Ramos (cell line): ENCODE measurements around the gene CRAT.

Experiments
- in situ Hi-C: fragments of 300-500 bp; cut with MboI; formaldehyde crosslinking; loops from one replicate; pipeline ENCODE4 v1.14.3; 2022; ENCODE audit warnings: low sequenced_read_pairs; ENCODE audit not compliant: unreplicated experiment

The CRAT gene

DNA sequence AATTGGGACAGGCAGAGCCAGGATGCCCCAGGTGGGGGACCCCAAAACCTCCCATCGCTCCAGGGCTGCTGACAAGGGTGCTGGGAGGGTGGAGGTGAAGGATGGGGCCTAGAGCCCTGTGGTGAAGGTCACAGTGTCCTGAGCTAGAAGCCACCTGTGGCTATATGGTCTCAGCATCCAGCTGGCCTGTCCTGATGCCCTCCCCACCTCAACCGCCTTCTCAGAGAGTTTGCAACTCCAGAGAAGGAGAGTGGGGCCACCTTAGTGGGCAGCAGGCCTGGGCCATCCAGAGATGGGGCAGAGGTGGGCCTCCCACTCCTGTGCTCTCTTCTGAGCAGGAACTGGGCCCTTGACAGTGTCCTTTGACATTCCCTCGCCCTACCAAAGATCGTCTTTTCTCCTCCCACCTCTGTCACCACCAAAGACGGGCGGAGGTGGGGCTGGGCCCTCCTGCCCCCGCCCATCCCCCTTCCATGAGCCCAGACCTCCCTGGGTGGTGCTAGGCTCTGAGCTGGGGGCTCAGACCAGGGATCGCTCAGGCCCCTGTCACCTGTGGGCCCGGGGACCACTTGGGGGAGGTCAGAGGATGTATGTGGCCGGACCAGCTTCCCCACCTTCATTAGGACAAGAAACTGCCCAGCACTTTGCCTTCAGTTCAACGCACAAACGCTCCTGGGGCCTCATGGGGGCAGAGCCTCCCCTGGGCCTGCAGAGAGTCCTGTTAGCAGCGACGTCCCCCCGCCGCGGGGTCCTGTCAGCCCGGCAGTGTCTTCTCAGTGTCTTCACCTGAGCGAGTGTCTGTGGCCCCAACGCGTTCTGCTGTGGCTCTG lies 39.7 kb downstream of the CRAT start:
- in situ Hi-C loops = no loop called here

GRCh38 chr9:129069862-129070641 lies 40.5 kb downstream of the CRAT start:
- in situ Hi-C loops = no loop called here

- in situ Hi-C loops = no loop called here
These were observed 41.4 kb downstream of the CRAT start for GRCh38 chr9:129068990-129069861.

DNA sequence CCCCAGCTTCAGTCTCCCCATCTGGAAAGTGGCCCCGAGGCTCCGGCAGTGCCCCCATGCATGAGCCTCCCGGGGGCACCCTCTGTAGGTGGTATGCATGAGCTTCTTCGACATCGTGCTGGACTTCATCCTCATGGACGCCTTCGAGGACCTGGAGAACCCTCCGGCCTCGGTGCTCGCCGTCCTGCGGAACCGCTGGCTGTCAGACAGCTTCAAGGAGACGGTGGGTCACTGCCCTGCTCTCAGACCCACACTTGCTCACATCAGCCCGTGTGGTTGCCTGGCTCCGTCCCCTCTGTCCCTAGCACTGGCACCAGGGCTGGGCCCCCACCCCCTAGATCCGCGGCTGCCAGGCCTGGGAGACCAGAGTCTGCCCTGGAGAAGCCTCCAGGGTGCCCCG lies 42.5 kb downstream of the CRAT start:
- in situ Hi-C loops = no loop called here

DNA sequence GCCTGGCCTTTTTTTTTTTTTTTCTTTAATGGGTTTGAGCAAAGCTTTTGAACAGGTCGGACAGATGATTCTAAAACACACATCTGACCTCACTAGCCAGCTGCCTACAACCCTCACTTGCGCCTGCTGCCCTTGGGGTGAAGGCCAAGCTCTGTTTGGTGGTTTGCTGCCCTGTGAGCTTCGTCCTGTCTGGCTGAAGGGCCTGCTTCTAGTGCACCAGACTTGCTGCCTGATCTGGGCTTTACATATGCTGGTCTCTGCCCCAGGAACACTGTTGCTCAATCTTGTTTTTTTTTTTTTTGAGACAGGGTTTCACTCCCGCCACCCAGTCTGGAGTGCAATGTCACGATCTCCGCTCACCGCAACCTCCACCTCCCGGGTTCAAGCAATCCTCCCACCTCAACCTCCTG lies 46.1 kb downstream of the CRAT start:
- in situ Hi-C loops = no loop called here

- in situ Hi-C loops = no loop called here
These were observed 47.5 kb downstream of the CRAT start for GRCh38 chr9:129063061-129063460.

- in situ Hi-C loops = no loop called here
These were observed 49.6 kb downstream of the CRAT start for GRCh38 chr9:129060991-129061390.

DNA sequence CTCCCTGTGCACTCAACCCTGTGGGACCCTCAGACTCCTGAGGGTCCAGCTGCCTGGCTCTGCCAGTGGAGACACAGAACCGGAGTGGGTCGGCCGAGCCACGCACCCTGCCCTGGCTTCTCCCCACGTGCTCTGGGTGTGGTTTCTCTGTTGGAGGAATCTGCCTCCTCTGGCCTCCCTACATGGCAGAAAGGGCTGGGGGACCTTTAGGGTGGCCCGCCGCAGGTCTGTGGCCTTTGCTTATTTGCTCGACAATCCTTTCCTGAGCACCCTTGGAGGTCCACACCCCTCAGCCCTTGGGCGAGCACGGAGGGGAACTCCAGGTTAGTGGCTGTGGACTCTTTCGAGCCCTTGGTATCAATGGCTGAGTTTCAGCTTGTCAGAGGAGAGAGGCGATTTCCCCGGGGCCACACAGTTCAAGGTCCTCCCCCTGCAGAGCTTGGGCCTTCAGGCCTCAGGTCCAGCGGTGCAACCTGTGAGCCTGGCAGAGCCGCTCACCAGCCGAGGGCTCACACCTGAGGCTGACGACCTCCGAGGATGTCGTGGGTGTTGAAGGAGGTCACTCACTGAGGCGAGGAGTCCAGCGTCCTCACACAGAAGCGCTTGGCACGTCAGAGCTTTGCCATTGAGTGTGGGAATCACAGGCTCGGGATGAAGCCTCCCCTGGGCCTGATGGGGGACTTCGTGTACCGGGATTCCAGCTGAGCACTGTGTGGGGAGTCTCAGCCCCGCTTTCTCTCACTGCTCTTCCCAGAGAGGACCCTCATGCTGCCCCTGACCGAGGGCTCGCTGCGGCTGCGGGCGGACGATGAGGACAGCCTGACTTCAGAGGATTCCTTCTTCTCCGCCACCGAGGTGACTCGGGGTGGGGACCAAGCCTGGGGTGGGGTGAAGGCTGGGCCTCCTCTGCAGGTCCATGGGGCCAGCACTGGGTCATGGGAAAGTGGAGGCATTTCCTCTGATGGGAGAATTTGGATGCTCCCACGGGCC lies 50.5 kb downstream of the CRAT start:
- in situ Hi-C loops = no loop called here

DNA sequence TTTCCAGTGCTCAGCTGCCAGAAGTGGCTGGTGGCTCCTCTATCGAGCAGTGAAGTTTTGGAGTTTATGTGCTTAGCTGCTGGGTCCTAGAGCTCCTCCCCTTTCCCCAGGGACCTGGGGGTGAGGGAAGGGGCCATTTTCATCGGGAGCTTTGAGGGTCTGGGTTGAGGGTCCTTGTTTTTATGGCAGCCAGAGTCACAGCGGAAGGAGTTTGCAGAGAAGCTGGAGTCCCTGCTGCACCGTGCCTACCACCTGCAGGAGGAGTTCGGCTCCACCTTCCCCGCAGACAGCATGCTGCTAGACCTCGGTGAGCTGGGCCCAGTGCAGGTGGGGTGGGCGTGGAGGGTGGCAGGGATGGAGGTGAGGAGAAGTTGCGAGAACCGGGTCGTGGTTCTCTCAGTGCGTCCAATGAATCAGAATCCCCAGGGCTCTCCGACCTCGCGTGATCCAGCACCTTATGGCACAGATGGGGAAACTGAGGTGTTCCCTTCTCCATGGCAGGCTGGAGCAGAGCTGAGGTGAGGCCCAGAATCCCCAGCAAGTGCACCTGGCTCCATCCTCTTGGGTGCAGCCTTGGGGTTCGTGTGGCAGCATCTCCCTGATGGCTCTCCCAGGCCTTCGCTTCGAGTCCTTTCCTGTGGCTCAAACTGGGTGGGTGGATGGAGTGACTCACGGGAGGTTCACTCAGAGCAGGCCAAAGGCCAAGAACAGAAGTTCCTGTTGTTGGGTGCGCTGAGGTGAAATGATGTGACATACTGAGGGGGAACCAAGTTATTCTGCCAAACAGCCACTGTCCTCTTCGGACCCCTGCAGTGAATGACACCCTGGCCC lies 51.4 kb downstream of the CRAT start:
- in situ Hi-C loops = no loop called here

- in situ Hi-C loops = no loop called here
These were observed 56.3 kb downstream of the CRAT start for GRCh38 chr9:129054163-129054851.

DNA sequence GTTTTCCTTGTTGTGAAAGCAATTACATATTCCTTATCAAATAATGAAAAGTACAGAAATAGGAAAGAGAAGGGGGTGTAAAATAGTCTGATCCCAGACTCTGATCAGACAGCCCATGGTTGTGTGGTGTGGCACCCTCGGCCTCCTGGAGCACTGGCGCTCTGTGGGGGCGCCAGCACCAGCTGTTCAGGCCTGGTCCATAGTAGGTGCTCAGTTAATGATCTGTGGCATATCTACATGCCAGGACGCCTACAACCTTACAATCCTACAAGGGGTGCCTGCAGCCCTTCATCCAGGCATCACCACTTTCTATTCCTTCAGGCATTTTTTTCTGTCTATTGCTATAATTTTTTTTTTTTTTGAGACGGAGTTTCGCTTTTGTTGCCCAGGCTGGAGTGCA lies 57.6 kb downstream of the CRAT start:
- in situ Hi-C loops = no loop called here

- in situ Hi-C loops = no loop called here
These were observed 58.0 kb downstream of the CRAT start for GRCh38 chr9:129052592-129052991.
